HFFc6 (cell line): Measurements from ENCODE around the gene PPP1R10. TPM values are rescaled to one million over a fixed set of nuclear protein-coding genes. Genes with fewer than 3 reads are reported as not detected.

Experiments used
- DNase-seq: peaks from one replicate; pipeline ENCODE4 v3.0.0-alpha.2; 2018
- H3K27ac Mint-ChIP-seq: 2 replicates; pipeline ENCODE4 v1.8.0; 2020; ENCODE audit warnings: mild to moderate bottlenecking, mixed read lengths
- H3K27me3 Mint-ChIP-seq: 2 replicates; pipeline ENCODE4 v1.8.0; 2021; ENCODE audit warnings: mild to moderate bottlenecking, moderate library complexity, mixed read lengths; ENCODE audit not compliant: insufficient read depth
- H3K36me3 Mint-ChIP-seq: 2 replicates; pipeline ENCODE4 v1.8.0; 2021; ENCODE audit warnings: low read depth, mixed read lengths
- H3K4me1 Mint-ChIP-seq: 2 replicates; pipeline ENCODE4 v1.8.0; 2020; ENCODE audit warnings: low read depth, mixed read lengths
- H3K4me3 Mint-ChIP-seq: 2 replicates; pipeline ENCODE4 v1.8.0; 2020; ENCODE audit warnings: mild to moderate bottlenecking, moderate library complexity, mixed read lengths
- H3K9me3 Mint-ChIP-seq: 2 replicates; pipeline ENCODE4 v1.8.0; 2020; ENCODE audit warnings: mild to moderate bottlenecking, mixed read lengths
- microRNA-seq: library from miRNA; unstranded; fragments of <30 nt; microRNA quantifications from one replicate; pipeline ENCODE4, GENCODE V29; 2019
- total RNA-seq, 6 experiments: library from RNA; stranded (reverse); fragmentation: NEBNext Ultra II Directional; extraction: Animal tissue kit (Norgen Biotek cat#: 25700); gene quantifications; 2 replicates in 1 of 6; 3 replicates in 5 of 6; pipeline ENCODE4 v1.2.3, GENCODE V29; 2021
- TF ChIP-seq, protein P1 (sequence below): fragments of 200-600 bp; sonication (generic); IDR thresholded peaks from 2 replicates; pipeline ENCODE4 v1.5.0; 2021; ENCODE audit warnings: antibody characterized with exemption, mild to moderate bottlenecking

Gene PPP1R10
- total RNA-seq, 6 experiments from 2014 or later = 62.4 to 75.4 (median 71.2) TPM

DNA sequence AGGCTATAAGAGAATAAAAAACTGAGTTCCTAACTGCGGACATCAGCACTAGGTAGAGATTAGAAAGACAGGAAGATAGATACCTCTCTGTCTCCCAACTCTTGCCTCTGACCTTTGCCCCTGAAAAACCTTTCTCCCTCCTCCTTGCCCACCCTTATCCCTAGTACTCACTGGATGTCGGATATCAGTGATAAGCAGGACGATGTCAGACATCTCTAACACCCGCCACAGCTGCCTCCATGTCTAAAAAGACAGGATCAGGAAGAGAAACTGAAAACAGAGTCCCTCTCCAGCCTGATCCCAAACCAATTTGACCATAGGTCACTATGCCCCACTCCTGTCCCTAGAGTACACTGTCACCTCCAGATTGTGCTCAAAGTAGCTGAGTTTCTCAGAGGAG lies 62.6 kb downstream of the PPP1R10 start:
- peaks cover 30% of the 10 kb centered on the region for H3K4me1 Mint-ChIP-seq
- TF ChIP-seq, protein P1, sequence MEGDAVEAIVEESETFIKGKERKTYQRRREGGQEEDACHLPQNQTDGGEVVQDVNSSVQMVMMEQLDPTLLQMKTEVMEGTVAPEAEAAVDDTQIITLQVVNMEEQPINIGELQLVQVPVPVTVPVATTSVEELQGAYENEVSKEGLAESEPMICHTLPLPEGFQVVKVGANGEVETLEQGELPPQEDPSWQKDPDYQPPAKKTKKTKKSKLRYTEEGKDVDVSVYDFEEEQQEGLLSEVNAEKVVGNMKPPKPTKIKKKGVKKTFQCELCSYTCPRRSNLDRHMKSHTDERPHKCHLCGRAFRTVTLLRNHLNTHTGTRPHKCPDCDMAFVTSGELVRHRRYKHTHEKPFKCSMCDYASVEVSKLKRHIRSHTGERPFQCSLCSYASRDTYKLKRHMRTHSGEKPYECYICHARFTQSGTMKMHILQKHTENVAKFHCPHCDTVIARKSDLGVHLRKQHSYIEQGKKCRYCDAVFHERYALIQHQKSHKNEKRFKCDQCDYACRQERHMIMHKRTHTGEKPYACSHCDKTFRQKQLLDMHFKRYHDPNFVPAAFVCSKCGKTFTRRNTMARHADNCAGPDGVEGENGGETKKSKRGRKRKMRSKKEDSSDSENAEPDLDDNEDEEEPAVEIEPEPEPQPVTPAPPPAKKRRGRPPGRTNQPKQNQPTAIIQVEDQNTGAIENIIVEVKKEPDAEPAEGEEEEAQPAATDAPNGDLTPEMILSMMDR = no peak
- peaks cover 5% of the 10 kb centered on the region for H3K27me3 Mint-ChIP-seq
- peaks cover 27% of the 10 kb centered on the region for H3K36me3 Mint-ChIP-seq
- peak overlapping the region; percentile 93 for H3K4me3 Mint-ChIP-seq
- no peaks in the 10 kb centered on the region for H3K9me3 Mint-ChIP-seq
- peak overlapping the region; percentile 100 for H3K27ac Mint-ChIP-seq
- DNase-seq = no peak

Small RNA genes within 50 kb of the gene (microRNA-seq; reads per million reads assigned to microRNA genes)
- gene MIR877 = 576 reads per million, percentile 69 among the genes with 10 or more reads in this experiment

Other genes with a start within 250 kb of the PPP1R10 start
- gene HLA-E, start 127.7 kb downstream of the PPP1R10 start, total RNA-seq = 100 to 1,000 TPM; 122 to 131 (median 126) TPM
- 10 to 100 TPM; 56.9 to 65.6 (median 61.9) TPM for gene GNL1, start 60.8 kb downstream of the PPP1R10 start, total RNA-seq
- gene PRR3, start 59.9 kb downstream of the PPP1R10 start, total RNA-seq = 10 to 100 TPM in 5 of 6 experiments, 1 to 10 TPM in 1; 9.8 to 14.0 (median 12.3) TPM
- 10 to 100 TPM; 51.3 to 69.3 (median 63.1) TPM for gene ABCF1, start 45.8 kb downstream of the PPP1R10 start, total RNA-seq
- 10 to 100 TPM; 50.7 to 63.4 (median 56.1) TPM for gene MRPS18B, start 597 bp upstream of the PPP1R10 start, total RNA-seq
- 1 to 10 TPM; 5.2 to 9.3 (median 5.9) TPM for gene ATAT1, start 9.6 kb upstream of the PPP1R10 start, total RNA-seq
- 10 to 100 TPM; 12.0 to 19.2 (median 16.4) TPM for gene C6orf136, start 29.9 kb upstream of the PPP1R10 start, total RNA-seq
- 10 to 100 TPM; 33.7 to 36.7 (median 35.5) TPM for gene DHX16, start 55.8 kb upstream of the PPP1R10 start, total RNA-seq
- 100 to 1,000 TPM; 135 to 149 (median 141) TPM for gene PPP1R18, start 69.4 kb upstream of the PPP1R10 start, total RNA-seq
- 10 to 100 TPM; 16.3 to 35.1 (median 31.1) TPM for gene NRM, start 73.7 kb upstream of the PPP1R10 start, total RNA-seq
- 10 to 100 TPM; 18.4 to 31.9 (median 28.1) TPM for gene MDC1, start 100.0 kb upstream of the PPP1R10 start, total RNA-seq
- gene TUBB, start 103.1 kb upstream of the PPP1R10 start, total RNA-seq = 1,000 to 10,000 TPM; 1,052 to 1,712 (median 1,589) TPM
- gene FLOT1, start 125.4 kb upstream of the PPP1R10 start, total RNA-seq = 100 to 1,000 TPM; 218 to 286 (median 236) TPM
- gene IER3, start 127.3 kb upstream of the PPP1R10 start, total RNA-seq = 10 to 100 TPM; 38.1 to 62.4 (median 60.2) TPM